GM15510 (cell line): ENCODE measurements around the gene TMEM240.

Source experiments
- POLR2A ChIP-seq: IDR thresholded peaks from 3 replicates; pipeline ENCODE4 v1.6.1; 2011; ENCODE audit warnings: borderline replicate concordance; ENCODE audit not compliant: insufficient read length; ENCODE audit errors: extremely low read depth

TMEM240 gene

GRCh38 chr1:1562556-1563195 lies 22.3 kb upstream of the TMEM240 start:
- no peak for TF ChIP-seq POLR2A

DNA sequence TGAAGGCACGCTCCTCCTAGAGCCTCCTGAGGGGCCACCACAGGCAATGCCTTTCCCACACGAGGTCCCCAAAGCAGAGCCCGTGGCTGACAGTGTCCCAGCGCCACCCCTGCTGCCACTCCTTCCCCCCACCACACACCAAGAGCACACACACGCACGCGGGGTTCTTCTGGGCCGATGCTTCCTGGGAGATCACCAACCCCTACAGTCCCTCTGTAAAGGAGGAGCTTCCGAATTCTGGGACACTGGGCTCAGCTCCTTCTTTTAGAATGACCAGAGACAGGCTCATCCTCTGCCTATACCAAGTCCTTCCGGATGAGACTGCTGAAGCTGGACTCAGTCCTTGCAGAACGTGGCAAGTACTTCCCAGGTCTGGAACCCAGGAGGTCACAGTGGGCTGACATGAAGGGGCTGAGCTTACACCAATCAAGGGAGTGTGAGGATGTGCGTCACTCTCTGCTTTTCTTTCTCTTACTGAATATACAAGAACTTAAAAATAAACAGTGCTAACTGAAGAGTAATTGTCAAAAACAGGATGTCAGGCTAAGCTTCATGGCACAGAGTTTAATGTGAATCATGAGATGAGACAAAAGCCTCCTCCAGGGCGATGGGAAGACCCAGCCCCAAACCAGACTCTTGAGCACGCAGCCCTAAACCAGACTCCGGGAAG lies 21.5 kb upstream of the TMEM240 start:
- TF ChIP-seq POLR2A = no peak

- no peak for TF ChIP-seq POLR2A
Observed at GRCh38 chr1:1560178-1560577, 19.8 kb upstream of the TMEM240 start.

DNA sequence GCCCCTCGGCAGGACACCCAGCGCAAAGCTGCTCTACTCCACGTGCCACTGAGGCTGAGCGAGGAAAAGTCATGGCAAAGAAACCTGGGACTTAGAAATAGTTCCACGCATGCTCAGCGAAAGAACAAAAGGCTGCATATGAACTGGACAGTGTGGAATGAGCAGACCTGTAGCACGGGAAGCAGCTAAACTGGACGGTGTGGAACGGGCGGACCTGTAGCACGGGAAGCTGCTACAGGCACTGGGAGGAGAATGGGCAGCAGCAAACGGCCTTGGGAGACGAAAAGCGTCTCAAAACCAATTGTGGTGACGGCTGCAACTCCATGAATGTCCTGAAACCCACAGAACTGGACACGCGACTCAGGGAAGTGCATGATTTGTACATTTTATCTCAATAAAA lies 18.6 kb upstream of the TMEM240 start:
- TF ChIP-seq POLR2A = no peak

- no peak for TF ChIP-seq POLR2A
Observed at GRCh38 chr1:1558591-1558990, 18.2 kb upstream of the TMEM240 start.

- no peak for TF ChIP-seq POLR2A
Observed at GRCh38 chr1:1556505-1556904, 16.1 kb upstream of the TMEM240 start.

- no peak for TF ChIP-seq POLR2A
Observed at GRCh38 chr1:1554926-1555915, 14.8 kb upstream of the TMEM240 start.

DNA sequence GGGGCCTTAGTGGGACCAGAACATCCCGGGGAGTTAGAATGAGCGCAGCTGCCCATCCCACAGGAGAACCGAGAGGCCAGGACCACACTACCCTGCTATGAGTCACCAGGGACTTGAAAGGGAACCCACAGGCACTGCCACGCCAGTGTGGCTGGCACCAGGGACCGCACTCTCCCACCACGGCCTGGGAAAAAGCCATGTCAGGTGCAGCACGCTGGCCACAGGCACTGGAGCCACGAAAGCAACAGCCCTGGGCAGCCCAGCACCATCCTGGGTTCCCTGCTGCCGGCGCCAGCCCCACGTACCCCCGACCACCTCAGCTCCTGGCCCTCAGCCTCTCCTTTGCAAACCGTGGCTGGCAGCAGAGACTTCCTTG lies 14.1 kb upstream of the TMEM240 start:
- no peak for TF ChIP-seq POLR2A

DNA sequence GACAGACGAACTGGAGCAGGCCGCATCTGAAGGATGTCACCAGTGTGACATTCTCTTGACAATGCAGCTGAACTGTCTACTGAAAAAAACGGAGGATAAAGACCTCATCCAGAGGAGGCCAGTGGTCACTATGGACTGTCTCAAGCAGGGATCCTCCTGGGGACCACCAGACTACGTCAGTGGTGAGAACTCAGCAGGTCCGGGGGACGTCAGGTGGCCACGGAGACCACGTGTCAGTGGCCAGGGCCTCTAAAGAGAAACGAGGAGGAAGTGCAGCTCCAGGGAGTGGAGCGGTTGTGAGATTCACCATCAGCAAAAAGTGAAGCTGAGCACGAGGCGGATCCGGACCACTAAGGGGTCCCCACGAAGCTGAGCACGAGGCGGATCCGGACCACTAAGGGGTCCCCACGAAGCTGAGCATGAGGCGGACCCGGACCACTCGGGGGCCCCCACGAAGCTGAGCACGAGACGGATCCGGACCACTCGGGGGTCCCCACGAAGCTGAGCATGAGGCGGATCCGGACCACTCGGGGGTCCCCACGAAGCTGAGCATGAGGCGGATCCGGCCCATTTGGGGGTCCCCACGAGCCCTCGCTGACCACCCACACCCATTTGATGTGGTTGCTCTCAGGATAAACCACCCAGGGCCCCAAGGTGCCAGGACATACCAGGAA lies 13.5 kb upstream of the TMEM240 start:
- TF ChIP-seq POLR2A = no peak

- TF ChIP-seq POLR2A = no peak
Observed at GRCh38 chr1:1552263-1552639, 11.8 kb upstream of the TMEM240 start.

DNA sequence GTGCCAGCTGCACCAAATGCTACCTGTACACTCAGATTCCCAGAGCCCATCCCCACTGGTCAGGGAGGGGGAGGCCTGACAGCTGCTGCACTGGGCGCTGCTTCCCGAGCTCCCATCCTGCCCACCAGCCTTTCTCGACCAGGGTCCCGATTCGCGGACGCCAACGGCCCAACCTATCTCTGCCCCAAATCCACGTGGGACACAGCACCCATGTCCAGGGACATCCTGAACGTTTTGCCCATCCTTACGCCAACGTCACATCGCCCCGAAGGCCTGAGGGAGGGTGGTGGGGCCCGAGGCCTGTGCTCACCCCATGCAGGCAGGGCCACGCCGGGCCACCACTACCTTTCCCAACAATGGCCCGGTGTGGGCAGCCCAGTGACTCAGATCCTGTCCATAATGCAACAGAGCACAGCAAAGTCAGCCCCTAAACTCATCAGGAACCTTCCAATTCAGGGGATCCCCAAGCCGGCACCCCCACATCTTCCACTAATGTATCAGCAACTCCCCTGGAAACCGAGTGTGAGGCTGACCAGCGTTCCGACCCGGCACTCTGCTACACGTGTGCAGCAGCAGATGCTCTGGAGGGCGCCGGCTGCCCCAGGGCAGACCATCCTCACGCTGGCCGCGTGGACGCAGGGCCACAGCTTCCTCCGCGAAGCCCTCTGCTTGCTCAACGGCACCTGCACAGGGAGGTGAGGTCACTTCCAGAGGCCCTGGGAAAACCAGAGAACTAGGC lies 11.3 kb upstream of the TMEM240 start:
- TF ChIP-seq POLR2A = no peak

- TF ChIP-seq POLR2A = no peak
Observed at GRCh38 chr1:1550591-1551432, 10.4 kb upstream of the TMEM240 start.

DNA sequence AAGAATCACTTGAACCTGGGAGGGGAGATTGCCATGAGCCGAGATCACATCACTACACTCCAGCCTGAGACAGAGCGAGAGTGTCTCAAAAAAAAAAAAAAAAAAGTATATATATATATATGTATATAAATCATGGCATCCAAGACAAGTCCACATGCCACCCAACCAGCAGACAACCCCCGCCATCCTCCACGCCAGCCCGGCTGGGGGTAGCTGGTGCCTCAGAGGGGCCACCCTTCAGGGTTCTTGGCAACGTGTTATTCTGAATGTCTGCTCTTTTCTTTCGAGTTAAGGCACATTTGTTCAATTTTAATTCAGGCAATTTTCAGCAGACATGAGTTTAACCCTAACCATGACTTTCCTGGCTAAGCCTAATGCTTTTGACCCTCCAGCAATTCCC lies 9.7 kb upstream of the TMEM240 start:
- TF ChIP-seq POLR2A = no peak
